Measurements from ENCODE around the gene LIME1.
"Not testable (repeated sequence)": the region's sequence is repeated elsewhere in the genome, so short reads cannot be mapped to it uniquely, and the experiment has no call there.

DNA sequence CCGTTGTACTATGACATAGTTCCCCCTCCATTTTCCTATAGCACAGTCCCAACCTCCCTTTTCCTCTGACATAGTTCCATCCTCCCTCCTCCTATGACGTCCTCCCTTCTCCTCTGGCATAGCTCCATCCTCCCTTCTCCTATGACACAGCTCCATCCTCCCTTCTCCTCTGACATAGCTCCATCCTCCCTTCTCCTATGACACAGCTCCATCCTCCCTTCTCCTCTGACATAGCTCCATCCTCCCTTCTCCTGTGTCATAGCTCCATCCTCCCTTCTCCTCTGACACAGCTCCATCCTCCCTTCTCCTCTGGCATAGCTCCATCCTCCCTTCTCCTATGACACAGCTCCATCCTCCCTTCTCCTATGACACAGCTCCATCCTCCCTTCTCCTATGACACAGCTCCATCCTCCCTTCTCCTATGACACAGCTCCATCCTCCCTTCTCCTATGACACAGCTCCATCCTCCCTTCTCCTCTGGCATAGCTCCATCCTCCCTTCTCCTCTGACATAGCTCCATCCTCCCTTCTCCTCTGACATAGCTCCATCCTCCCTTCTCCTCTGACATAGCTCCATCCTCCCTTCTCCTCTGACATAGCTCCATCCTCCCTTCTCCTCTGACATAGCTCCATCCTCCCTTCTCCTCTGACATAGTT is 13.4 kb upstream of the LIME1 start:
- not testable (repeated sequence) for TF ChIP-seq SRF (IDR thresholded peaks at IDR 0.05; ENCODE audit: low read depth, low read length); POLR2A (IDR thresholded peaks at IDR 0.05; ENCODE audit: control extremely low read depth in 1 of 2, low read depth in 2 of 2, low read length in 2 of 2); RXRA (IDR thresholded peaks at IDR 0.05; ENCODE audit: insufficient read depth, low read depth, low read length)
- TF ChIP-seq, protein P1, sequence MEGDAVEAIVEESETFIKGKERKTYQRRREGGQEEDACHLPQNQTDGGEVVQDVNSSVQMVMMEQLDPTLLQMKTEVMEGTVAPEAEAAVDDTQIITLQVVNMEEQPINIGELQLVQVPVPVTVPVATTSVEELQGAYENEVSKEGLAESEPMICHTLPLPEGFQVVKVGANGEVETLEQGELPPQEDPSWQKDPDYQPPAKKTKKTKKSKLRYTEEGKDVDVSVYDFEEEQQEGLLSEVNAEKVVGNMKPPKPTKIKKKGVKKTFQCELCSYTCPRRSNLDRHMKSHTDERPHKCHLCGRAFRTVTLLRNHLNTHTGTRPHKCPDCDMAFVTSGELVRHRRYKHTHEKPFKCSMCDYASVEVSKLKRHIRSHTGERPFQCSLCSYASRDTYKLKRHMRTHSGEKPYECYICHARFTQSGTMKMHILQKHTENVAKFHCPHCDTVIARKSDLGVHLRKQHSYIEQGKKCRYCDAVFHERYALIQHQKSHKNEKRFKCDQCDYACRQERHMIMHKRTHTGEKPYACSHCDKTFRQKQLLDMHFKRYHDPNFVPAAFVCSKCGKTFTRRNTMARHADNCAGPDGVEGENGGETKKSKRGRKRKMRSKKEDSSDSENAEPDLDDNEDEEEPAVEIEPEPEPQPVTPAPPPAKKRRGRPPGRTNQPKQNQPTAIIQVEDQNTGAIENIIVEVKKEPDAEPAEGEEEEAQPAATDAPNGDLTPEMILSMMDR (IDR thresholded peaks at IDR 0.05; ENCODE audit: control extremely low read depth in 1 of 3, insufficient read depth in 1 of 3, low read depth in 1 of 3, low read length in 3 of 3) = not testable (repeated sequence)
- TF ChIP-seq, protein P2, sequence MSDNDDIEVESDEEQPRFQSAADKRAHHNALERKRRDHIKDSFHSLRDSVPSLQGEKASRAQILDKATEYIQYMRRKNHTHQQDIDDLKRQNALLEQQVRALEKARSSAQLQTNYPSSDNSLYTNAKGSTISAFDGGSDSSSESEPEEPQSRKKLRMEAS (IDR thresholded peaks at IDR 0.05) = not testable (repeated sequence)
- TF ChIP-seq, protein P3, sequence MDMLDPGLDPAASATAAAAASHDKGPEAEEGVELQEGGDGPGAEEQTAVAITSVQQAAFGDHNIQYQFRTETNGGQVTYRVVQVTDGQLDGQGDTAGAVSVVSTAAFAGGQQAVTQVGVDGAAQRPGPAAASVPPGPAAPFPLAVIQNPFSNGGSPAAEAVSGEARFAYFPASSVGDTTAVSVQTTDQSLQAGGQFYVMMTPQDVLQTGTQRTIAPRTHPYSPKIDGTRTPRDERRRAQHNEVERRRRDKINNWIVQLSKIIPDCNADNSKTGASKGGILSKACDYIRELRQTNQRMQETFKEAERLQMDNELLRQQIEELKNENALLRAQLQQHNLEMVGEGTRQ (IDR thresholded peaks at IDR 0.05; ENCODE audit: low read length) = not testable (repeated sequence)
